HEK293 (cell line): ENCODE measurements around the gene RBBP7.

Source experiments
- CTCF ChIA-PET: fragments of 350-600 bp; formaldehyde crosslinking; extraction: SDS; loops from one replicate; lab custom pipeline; 2021; ENCODE audit warnings: antibody characterized with exemption; lab: Yijun Ruan, JAX
- POLR2A ChIA-PET: fragments of 300-600 bp; formaldehyde crosslinking; extraction: SDS; loops from one replicate; lab custom pipeline; 2020; ENCODE audit warnings: antibody characterized with exemption, inconsistent platforms; lab: Yijun Ruan, JAX
- H3K27ac ChIP-seq: fragments of 200-500 bp; sonication (Bioruptor generic); 2 replicates; pipeline ENCODE4 v1.5.1; 2014; ENCODE audit warnings: low read depth, low read length, control low read depth, inconsistent platforms; ENCODE audit errors: extremely low read depth
- H3K36me3 ChIP-seq, 2 experiments: fragments of 200-500 bp in 1 of 2; sonication (Bioruptor generic) in 1 of 2; 1 replicate in 1 of 2; 2 replicates in 1 of 2; pipeline ENCODE4 v1.5.1; 2014 to 2017; ENCODE audit warnings: inconsistent platforms in 2 of 2, low read length in 2 of 2; ENCODE audit not compliant: control insufficient read depth in 2 of 2, insufficient read depth in 1 of 2
- H3K4me1 ChIP-seq: fragments of 200-500 bp; sonication (Bioruptor generic); 2 replicates; pipeline ENCODE4 v1.5.1; 2014; ENCODE audit warnings: mild to moderate bottlenecking, low read length, inconsistent platforms; ENCODE audit not compliant: control insufficient read depth, insufficient read depth
- H3K4me3 ChIP-seq: 2 replicates; pipeline ENCODE4 v1.5.1; 2011; ENCODE audit warnings: low read depth, mild to moderate bottlenecking, control low read depth, low read length, moderate library complexity
- H3K9me3 ChIP-seq: fragments of 200-500 bp; sonication (Bioruptor generic); 2 replicates; pipeline ENCODE4 v1.5.1; 2014; ENCODE audit warnings: low read depth, low read length, inconsistent platforms; ENCODE audit not compliant: control insufficient read depth, insufficient read depth
- FEZF1 ChIP-seq: fragments of 450-650 bp; formaldehyde crosslinking; IDR thresholded peaks from 2 replicates; pipeline ENCODE4 v1.5.1; 2016; ENCODE audit warnings: missing biosample characterization, missing genetic modification characterization
- KLF1 ChIP-seq: fragments of 450-650 bp; formaldehyde crosslinking; IDR thresholded peaks from 2 replicates; pipeline ENCODE4 v1.5.1; 2016; ENCODE audit warnings: missing biosample characterization, missing genetic modification characterization
- SCRT1 ChIP-seq: fragments of 450-650 bp; formaldehyde crosslinking; IDR thresholded peaks from 2 replicates; pipeline ENCODE4 v1.5.1; 2016; ENCODE audit warnings: missing biosample characterization, missing genetic modification characterization, borderline replicate concordance
- SP3 ChIP-seq: fragments of 450-650 bp; formaldehyde crosslinking; IDR thresholded peaks from 2 replicates; pipeline ENCODE4 v1.5.1; 2016; ENCODE audit warnings: missing biosample characterization, missing genetic modification characterization
- WT1 ChIP-seq: fragments of 450-650 bp; formaldehyde crosslinking; IDR thresholded peaks from 2 replicates; pipeline ENCODE4 v1.5.1; 2016; ENCODE audit warnings: missing biosample characterization, missing genetic modification characterization
- YY1 ChIP-seq: fragments of 450-650 bp; formaldehyde crosslinking; IDR thresholded peaks from 2 replicates; pipeline ENCODE4 v1.5.1; 2018; ENCODE audit warnings: missing biosample characterization, missing genetic modification characterization
- ZBTB11 ChIP-seq: fragments of 450-650 bp; formaldehyde crosslinking; conservative IDR thresholded peaks from 2 replicates; pipeline ENCODE4 v1.5.1; 2016; ENCODE audit warnings: low read depth, missing biosample characterization, missing genetic modification characterization
- ZBTB20 ChIP-seq: fragments of 450-650 bp; formaldehyde crosslinking; IDR thresholded peaks from 2 replicates; pipeline ENCODE4 v1.5.1; 2016; ENCODE audit warnings: missing biosample characterization, missing genetic modification characterization
- ZFP37 ChIP-seq: fragments of 450-650 bp; formaldehyde crosslinking; IDR thresholded peaks from 2 replicates; pipeline ENCODE4 v1.5.1; 2016; ENCODE audit warnings: missing biosample characterization, missing genetic modification characterization
- ZNF169 ChIP-seq: fragments of 450-650 bp; formaldehyde crosslinking; IDR thresholded peaks from 2 replicates; pipeline ENCODE4 v1.5.1; 2016; ENCODE audit warnings: missing biosample characterization, missing genetic modification characterization
- ZNF202 ChIP-seq: fragments of 450-650 bp; formaldehyde crosslinking; IDR thresholded peaks from 2 replicates; pipeline ENCODE4 v1.5.1; 2016; ENCODE audit warnings: missing biosample characterization, missing genetic modification characterization, borderline replicate concordance
- ZNF426 ChIP-seq: fragments of 450-650 bp; formaldehyde crosslinking; IDR thresholded peaks from 2 replicates; pipeline ENCODE4 v1.5.1; 2017; ENCODE audit warnings: missing biosample characterization, missing genetic modification characterization, mild to moderate bottlenecking, inconsistent platforms, moderate library complexity
- ZNF433 ChIP-seq: fragments of 450-650 bp; formaldehyde crosslinking; IDR thresholded peaks from 2 replicates; pipeline ENCODE4 v1.5.1; 2016; ENCODE audit warnings: missing biosample characterization, missing genetic modification characterization, low read depth
- ZNF473 ChIP-seq: fragments of 450-650 bp; formaldehyde crosslinking; IDR thresholded peaks from 2 replicates; pipeline ENCODE4 v1.5.1; 2017; ENCODE audit warnings: missing biosample characterization, missing genetic modification characterization
- ZNF501 ChIP-seq: fragments of 450-650 bp; formaldehyde crosslinking; IDR thresholded peaks from 2 replicates; pipeline ENCODE4 v1.5.1; 2016; ENCODE audit warnings: missing biosample characterization, missing genetic modification characterization
- ZNF626 ChIP-seq: fragments of 450-650 bp; sonication (Bioruptor Pico); formaldehyde crosslinking; IDR thresholded peaks from 2 replicates; pipeline ENCODE4 v1.5.1; 2018; ENCODE audit warnings: missing biosample characterization, missing genetic modification characterization, inconsistent platforms
- ZNF645 ChIP-seq: fragments of 450-650 bp; formaldehyde crosslinking; IDR thresholded peaks from 2 replicates; pipeline ENCODE4; 2016; ENCODE audit warnings: missing biosample characterization, missing genetic modification characterization
- ZNF664 ChIP-seq: fragments of 450-650 bp; formaldehyde crosslinking; IDR thresholded peaks from 2 replicates; pipeline ENCODE4 v1.5.1; 2016; ENCODE audit warnings: missing biosample characterization, missing genetic modification characterization
- ZSCAN5A ChIP-seq: fragments of 450-650 bp; formaldehyde crosslinking; IDR thresholded peaks from 2 replicates; pipeline ENCODE4 v1.5.1; 2016; ENCODE audit warnings: missing biosample characterization, missing genetic modification characterization
- TF ChIP-seq, protein P1 (sequence below): fragments of 450-650 bp; formaldehyde crosslinking; IDR thresholded peaks from 2 replicates; pipeline ENCODE4 v1.5.1; 2016; ENCODE audit warnings: missing biosample characterization, missing genetic modification characterization
- TF ChIP-seq, protein P2 (sequence below): fragments of 450-650 bp; formaldehyde crosslinking; IDR thresholded peaks from 2 replicates; pipeline ENCODE4 v1.5.1; 2016; ENCODE audit warnings: missing biosample characterization, missing genetic modification characterization

The RBBP7 gene

GRCh38 chrX:16804923-16805464 is 65.2 kb downstream of the RBBP7 start:
- Histone ChIP-seq H3K9me3 (no peaks in the 10 kb centered on the region), H3K27ac (no peak overlapping the region), H3K4me3 (no peak overlapping the region), H3K36me3 (peaks cover 8 to 24% of the 10 kb centered on the region in 2 experiments), H3K4me1 (peaks cover 9% of the 10 kb centered on the region)
- ChIA-PET CTCF (interaction anchor here (0.6 to 4.4 kb wide), 3 partner anchors 9 to 128 kb away, joined by 3 to 15 read pairs (median 3); no protein-coding TSS in a partner anchor), POLR2A (interaction anchor here (0.6 to 1.1 kb wide), 2 partner anchors 21 to 63 kb away, joined by 3 to 4 read pairs; no protein-coding TSS in a partner anchor)
- TF ChIP-seq KLF1 (tag by site-specific recombination) (peak; percentile 83), ZNF645 (tag by site-specific recombination) (no peak)

- POLR2A ChIA-PET = interaction anchor here (0.9 kb wide), 1 partner anchor 26 kb away, joined by 3 read pairs; no protein-coding TSS in a partner anchor
- CTCF ChIA-PET = interaction anchor here (3.1 kb wide), 1 partner anchor 10 kb away, joined by 16 read pairs; no protein-coding TSS in a partner anchor
- no peaks in the 10 kb centered on the region for H3K9me3 ChIP-seq
- no peak overlapping the region for H3K27ac ChIP-seq
- H3K36me3 ChIP-seq = peaks cover 46 to 51% of the 10 kb centered on the region in 2 experiments
- no peak for TF ChIP-seq ZNF473 (tag by site-specific recombination)
- no peak for TF ChIP-seq ZNF169 (tag by site-specific recombination)
- no peak for TF ChIP-seq ZNF202 (tag by site-specific recombination)
- TF ChIP-seq, protein P1, sequence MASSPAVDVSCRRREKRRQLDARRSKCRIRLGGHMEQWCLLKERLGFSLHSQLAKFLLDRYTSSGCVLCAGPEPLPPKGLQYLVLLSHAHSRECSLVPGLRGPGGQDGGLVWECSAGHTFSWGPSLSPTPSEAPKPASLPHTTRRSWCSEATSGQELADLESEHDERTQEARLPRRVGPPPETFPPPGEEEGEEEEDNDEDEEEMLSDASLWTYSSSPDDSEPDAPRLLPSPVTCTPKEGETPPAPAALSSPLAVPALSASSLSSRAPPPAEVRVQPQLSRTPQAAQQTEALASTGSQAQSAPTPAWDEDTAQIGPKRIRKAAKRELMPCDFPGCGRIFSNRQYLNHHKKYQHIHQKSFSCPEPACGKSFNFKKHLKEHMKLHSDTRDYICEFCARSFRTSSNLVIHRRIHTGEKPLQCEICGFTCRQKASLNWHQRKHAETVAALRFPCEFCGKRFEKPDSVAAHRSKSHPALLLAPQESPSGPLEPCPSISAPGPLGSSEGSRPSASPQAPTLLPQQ (tag by site-specific recombination) = no peak
- no peak for TF ChIP-seq FEZF1 (tag by site-specific recombination)
- no peak for TF ChIP-seq WT1 (tag by site-specific recombination)
- no peak for TF ChIP-seq ZNF664
- TF ChIP-seq ZBTB20 (tag by site-specific recombination) = no peak
- TF ChIP-seq ZNF501 (tag by site-specific recombination) = no peak
- TF ChIP-seq ZNF626 (tag by site-specific recombination) = no peak
- TF ChIP-seq SCRT1 (tag by site-specific recombination) = no peak
- TF ChIP-seq ZSCAN5A = no peak
- no peak for TF ChIP-seq YY1 (tag by site-specific recombination)
- no peak for TF ChIP-seq ZNF426 (tag by site-specific recombination)
- TF ChIP-seq, protein P2, sequence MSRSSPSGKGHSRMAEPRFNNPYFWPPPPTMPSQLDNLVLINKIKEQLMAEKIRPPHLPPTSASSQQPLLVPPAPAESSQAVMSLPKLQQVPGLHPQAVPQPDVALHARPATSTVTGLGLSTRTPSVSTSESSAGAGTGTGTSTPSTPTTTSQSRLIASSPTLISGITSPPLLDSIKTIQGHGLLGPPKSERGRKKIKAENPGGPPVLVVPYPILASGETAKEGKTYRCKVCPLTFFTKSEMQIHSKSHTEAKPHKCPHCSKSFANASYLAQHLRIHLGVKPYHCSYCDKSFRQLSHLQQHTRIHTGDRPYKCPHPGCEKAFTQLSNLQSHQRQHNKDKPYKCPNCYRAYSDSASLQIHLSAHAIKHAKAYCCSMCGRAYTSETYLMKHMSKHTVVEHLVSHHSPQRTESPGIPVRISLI (tag by site-specific recombination) = no peak
- no peak for TF ChIP-seq SP3 (tag by site-specific recombination)
- no peak for TF ChIP-seq ZNF433
- TF ChIP-seq ZFP37 (tag by site-specific recombination) = no peak
- TF ChIP-seq ZBTB11 (tag by site-specific recombination) = no peak
- H3K4me3 ChIP-seq = no peak overlapping the region
- H3K4me1 ChIP-seq = no peaks in the 10 kb centered on the region
Observed at GRCh38 chrX:16797841-16798240, 72.3 kb downstream of the RBBP7 start.
